GM12801 (cell line): ENCODE data around the gene ABHD18.

Source experiments
- TF ChIP-seq, protein P1 (sequence below): IDR thresholded peaks from one replicate; pipeline ENCODE4 v1.5.1; 2011; ENCODE audit warnings: control low read depth; ENCODE audit not compliant: insufficient read length; ENCODE audit errors: extremely low read depth

ABHD18 gene

DNA sequence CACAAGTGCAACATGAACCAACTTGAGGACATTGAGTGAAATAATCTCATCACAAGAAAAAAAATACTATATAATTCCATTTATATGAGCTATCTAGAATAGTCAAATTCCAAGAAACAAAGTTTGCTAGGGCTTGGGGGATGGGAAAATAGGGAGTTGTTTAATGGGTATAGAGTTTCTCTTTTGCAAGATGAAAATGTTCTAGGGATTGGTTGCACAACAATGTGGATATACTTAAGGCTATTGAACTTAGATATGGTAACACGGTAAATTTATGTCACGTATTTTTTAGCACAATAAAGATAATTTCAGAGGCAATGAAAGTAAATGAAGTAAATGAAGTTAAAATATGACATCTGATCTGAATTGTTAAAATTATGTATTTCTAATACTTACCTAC is 8.1 kb upstream of the ABHD18 start:
- TF ChIP-seq, protein P1, sequence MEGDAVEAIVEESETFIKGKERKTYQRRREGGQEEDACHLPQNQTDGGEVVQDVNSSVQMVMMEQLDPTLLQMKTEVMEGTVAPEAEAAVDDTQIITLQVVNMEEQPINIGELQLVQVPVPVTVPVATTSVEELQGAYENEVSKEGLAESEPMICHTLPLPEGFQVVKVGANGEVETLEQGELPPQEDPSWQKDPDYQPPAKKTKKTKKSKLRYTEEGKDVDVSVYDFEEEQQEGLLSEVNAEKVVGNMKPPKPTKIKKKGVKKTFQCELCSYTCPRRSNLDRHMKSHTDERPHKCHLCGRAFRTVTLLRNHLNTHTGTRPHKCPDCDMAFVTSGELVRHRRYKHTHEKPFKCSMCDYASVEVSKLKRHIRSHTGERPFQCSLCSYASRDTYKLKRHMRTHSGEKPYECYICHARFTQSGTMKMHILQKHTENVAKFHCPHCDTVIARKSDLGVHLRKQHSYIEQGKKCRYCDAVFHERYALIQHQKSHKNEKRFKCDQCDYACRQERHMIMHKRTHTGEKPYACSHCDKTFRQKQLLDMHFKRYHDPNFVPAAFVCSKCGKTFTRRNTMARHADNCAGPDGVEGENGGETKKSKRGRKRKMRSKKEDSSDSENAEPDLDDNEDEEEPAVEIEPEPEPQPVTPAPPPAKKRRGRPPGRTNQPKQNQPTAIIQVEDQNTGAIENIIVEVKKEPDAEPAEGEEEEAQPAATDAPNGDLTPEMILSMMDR = no peak

DNA sequence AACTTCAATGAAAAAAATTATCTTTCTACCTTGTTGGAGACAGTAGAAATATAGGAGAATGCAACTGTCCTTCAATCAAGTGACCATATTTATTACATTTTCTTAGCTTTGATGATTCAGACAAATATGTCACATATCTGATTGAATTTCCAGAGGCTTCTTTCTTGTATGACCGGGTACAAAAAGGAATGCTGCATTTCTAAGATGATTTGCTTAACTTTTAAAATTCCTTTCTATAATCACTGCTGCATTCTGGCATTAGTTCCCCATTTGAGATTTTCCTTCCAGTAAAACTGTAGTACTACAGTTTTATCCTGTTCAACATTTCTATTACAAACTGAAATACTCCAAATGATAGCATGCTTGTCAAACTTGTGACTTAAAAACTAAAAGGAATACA is 5.4 kb upstream of the ABHD18 start:
- TF ChIP-seq, protein P1 = no peak

GRCh38 chr4:127965803-127966175 is 583 bp downstream of the ABHD18 start:
- TF ChIP-seq, protein P1 = no peak

DNA sequence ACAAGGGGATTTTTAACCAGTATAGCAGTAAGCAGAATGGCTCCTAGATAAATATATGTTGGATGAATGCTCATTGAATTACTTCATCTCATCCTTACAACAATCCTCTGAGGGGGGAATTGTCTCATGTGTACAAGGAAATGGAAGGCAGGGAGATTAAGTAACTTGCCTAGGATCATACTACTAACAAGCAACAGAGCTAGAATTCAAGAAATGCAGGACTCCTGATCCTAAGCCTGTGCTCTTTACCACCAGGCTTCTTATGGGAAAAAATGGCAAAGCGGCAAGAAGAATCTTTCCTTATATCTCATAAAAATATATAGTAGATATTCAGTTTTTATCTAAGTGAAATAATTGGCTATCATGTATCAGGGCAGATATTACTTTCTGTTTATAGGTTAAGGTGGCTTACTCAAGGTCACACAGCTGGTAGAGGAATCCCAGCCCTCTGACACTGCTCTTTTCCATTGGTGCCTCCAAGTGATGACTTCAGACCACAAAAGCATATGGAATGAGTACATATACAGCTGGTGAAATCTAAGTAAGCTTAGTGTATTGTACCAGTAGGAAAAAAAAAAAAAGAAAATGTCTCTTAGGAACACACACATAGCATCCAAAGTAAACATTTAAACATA is 2.1 kb downstream of the ABHD18 start:
- TF ChIP-seq, protein P1 = no peak

DNA sequence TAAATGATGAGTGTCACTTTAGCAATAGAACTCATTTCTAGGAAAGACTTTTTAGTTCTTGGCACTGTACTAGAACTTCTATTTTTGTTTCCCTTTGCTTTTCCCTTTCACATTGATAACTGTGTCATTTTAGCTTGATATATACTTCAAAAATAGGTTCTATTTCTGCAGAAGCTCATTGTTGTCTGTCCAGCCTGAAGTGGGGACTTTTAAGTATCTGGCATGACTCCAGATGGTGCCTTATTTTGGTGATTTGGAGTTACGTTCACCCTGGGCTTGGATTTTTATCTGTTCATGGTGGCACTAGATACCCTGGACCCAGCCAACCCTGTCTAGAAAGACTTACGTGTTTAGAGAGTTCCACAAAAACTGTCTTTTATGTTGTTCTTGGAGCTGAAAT is 3.4 kb downstream of the ABHD18 start:
- TF ChIP-seq, protein P1 = no peak

- TF ChIP-seq, protein P1 = no peak
Observed at GRCh38 chr4:127975121-127975770, 10.0 kb downstream of the ABHD18 start.

DNA sequence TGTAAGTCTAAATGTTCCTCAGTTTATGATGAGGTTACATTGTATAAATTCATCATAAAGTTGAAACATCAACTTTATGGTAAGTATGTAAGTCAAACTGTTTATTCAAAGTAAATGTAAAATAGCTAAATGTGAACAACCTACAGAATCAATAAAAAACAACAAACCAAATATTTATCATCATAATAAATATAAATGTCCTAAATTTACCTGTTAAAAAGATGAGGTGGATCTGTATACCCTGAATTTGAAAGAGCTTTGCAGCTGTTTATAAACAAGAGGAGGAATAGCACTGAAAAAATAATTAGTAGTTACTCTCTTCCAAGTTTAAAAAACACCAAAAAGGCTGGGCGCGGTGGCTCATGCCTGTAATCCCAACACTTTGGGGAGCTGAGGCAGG is 13.7 kb downstream of the ABHD18 start:
- TF ChIP-seq, protein P1 = no peak
